Left renal cortex interstitium (tissue), 4 donors: ENCODE data around the gene RABL6. TPM values are rescaled to one million over a fixed set of nuclear protein-coding genes. Genes with fewer than 3 reads are reported as not detected.
"Not testable (repeated sequence)": the region's sequence is repeated elsewhere in the genome, so short reads cannot be mapped to it uniquely, and the experiment has no call there.

Experiments used
- DNase-seq, 4 donors: peaks; one replicate each; pipeline ENCODE4 v3.0.0-alpha.2; 2013; ENCODE audit warnings: low read depth in 4 of 4, low spot score in 2 of 4, missing footprints in 1 of 4
- polyA plus RNA-seq, 4 donors: library from polyadenylated mRNA; unstranded; fragments of 120-200 nt; gene quantifications; one replicate each; pipeline ENCODE4 v1.2.1, GENCODE V29; 2013; ENCODE audit not compliant: insufficient read length in 4 of 4

RABL6 gene
- polyA plus RNA-seq, 4 donors = 55.1 to 83.6 (median 75.9) TPM

DNA sequence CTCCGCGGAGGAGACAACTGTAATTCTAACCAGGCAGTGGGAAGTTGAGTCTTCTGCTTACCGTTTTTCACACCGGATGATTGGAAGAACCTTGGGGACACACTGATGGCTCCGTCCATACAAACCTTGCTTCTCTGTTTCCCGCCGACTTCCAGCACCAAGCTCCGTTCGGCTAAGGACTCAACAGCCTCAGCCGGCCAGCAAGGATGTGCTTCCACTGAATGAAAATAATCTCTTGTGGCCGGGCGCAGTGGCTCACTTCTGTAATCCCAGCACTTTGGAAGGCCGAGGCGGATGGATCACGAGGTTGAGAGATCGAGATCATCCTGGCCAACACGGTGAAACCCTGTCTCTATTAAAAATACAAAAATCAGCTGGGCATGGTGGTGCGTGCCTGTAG is 60.2 kb downstream of the RABL6 start:
- DNase-seq = no peak

DNA sequence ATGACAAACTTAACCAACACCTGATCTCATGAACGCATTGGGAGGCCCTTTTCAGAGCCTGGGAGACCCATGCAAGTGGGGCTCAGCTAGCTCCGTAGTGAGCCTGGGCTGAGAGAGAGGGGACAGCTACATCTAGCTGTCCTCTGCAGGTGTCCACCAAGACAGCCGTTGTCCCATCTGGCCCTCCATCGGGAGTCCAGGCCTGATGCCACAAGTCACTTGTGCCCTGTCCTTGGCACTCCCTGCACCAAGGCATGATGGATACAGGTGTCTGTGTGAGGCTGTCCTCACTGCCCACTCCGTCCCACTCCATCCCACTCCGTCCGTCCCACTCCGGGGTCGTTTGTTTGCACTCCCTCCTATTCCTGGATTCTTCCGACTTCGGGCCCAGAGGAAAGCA is 60.9 kb downstream of the RABL6 start:
- DNase-seq = no peak

DNA sequence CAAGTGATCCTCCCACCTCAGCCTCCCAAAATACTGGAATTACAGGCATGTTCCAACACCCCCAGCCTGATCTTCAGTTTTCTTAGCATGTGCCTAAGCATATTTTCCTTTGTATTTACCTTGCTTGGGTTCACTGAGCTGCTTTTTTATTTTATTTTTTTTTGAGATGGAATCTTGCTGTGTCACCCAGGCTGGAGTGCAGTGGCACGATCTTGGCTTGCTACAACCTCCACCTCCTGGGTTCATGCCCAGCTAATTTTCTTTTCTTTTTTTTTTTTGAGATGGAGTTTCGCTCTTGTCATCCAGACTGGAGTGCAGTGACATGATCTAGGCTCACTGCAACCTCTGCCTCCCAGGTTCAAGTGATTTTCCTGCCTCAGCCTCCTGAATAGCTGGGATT is 61.9 kb downstream of the RABL6 start:
- DNase-seq = not testable (repeated sequence)

- DNase-seq = no peak
Measured at GRCh38 chr9:136875155-136875554, 67.4 kb downstream of the RABL6 start.

DNA sequence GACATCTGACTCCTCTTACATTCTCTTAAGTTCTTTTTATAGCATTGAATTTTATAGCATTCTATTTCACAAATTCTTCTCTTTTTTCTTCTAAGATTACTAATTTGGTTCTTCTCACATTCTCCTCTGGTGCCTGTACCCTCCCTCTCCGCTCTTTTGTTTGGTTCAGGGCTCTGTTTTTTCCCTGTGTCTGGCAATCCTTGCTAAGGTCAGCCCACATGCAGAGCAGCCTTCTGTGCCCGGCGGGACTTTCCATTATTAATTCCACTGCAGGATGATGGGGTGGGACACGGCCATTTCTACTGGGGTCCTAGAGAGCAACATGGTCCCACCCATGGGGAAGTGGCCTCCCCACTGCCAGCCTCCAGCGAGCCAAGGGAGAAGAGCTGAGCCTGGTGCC is 68.7 kb downstream of the RABL6 start:
- DNase-seq = no peak

DNA sequence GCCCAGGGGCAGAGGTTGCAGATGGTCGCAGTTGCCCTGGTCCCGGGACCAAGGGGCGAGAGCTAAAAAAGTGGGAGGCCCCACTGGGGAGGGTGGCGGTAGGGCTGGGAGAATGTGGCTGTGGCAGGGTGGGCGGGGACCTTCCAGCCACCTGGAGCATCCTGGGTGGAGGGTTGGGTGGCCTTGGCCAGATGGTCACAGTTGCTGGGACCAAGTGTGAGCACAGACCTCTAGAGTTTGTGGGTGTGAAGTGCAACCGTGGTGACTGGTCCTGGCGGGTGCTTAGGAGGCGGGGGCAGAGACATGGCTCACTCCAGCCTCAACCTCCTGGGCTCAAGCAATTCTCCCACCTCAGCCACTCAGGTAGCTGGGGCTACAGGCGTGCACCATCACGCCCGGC is 72.9 kb downstream of the RABL6 start:
- no peak for DNase-seq

DNA sequence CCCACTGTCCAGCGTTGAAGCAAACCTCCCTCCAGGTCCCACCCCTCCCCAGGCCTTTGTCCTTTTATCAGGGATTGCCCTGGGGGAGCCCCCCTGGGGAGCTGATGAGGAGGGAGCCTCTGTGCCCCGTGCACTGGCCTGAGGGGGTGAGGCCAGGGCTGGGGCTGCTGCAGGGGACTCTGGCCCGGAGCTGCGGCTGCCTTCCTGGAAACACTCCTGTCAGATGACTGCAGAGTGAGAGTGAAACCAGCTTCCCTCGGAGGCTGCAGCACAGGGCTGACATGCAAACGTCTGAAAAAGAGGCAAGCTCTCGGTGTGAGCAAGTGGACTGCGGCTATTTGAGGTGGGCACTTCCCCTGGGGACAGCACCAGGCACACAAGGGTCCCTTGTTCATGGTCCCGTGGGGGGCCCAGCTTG is 74.0 kb downstream of the RABL6 start:
- DNase-seq = no peak

GRCh38 chr9:136882109-136882946 is 74.6 kb downstream of the RABL6 start:
- no peak for DNase-seq

DNA sequence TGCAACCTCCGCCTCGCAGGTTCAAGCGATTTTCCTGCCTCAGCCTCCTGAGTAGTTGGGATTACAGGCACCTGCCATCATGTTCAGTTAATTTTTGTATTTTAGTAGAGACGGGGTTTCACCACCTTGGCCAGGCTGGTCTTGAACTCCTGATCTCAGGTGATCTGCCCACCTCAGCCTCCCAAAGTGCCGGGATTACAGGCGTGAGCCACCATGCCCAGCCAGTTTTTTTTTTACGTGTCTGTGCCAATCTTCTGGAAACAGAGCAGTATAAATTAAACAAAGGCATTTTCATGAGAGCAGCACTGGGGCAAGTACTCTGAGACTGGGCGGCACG is 75.2 kb downstream of the RABL6 start:
- DNase-seq = not testable (repeated sequence)

GRCh38 chr9:136883670-136884069 is 75.9 kb downstream of the RABL6 start:
- not testable (repeated sequence) for DNase-seq

- DNase-seq = peak; percentile 87 to 96 (median 94)
Measured at GRCh38 chr9:136885950-136886578, 78.3 kb downstream of the RABL6 start, which contains the start of gene TRAF2. Gene TRAF2, plus strand, starts transcription at chr9:136886516. Its CDS starts 12,225 bp downstream, at chr9:136898741.

- DNase-seq = no peak
Measured at GRCh38 chr9:136886610-136887597, 79.2 kb downstream of the RABL6 start.

- DNase-seq = no peak
Measured at GRCh38 chr9:136888454-136888853, 80.7 kb downstream of the RABL6 start.

GRCh38 chr9:136889858-136890257 is 82.1 kb downstream of the RABL6 start:
- no peak for DNase-seq

DNA sequence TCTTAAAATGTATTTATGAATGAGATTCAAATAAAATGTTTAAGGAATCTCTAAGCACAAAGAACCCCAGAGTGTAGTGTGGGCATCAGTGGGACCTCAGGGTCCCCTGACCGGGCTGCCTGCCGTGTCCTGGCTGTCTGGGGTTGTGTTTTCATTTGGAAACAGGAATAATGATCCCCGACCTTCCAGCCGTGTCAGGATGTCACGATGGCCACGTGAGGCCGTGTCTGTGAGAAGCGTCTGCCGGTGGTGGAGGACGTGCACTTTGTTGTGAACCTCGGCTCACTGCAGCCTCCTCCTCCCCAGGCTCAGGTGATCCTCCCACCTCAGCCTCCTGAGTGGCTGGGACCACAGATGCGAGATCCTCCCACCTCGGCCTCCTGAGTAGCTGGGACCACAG is 82.9 kb downstream of the RABL6 start:
- DNase-seq = no peak

Other genes starting within 250 kb of the RABL6 start
- 10 to 100 TPM; 50.5 to 85.7 (median 72.4) TPM for gene EGFL7, start 145.0 kb upstream of the RABL6 start, polyA plus RNA-seq
- 10 to 100 TPM; 39.4 to 61.8 (median 52.5) TPM for gene AGPAT2, start 120.5 kb upstream of the RABL6 start, polyA plus RNA-seq
- gene DIPK1B, start 95.4 kb upstream of the RABL6 start, polyA plus RNA-seq = 10 to 100 TPM; 28.5 to 47.3 (median 40.1) TPM
- 1 to 10 TPM in 3 of 4 donors, under 1 TPM in 1; 0.47 to 2.0 (median 1.4) TPM for gene LCN10, start 65.0 kb upstream of the RABL6 start, polyA plus RNA-seq
- not detected for gene LCN6, start 59.4 kb upstream of the RABL6 start, polyA plus RNA-seq
- under 1 TPM in 3 of 4 donors, not detected in 1; 0.25 to 0.55 (median 0.49) TPM for gene LCN8, start 49.7 kb upstream of the RABL6 start, polyA plus RNA-seq
- under 1 TPM; 0.07 to 0.17 (median 0.12) TPM for gene LCN15, start 43.4 kb upstream of the RABL6 start, polyA plus RNA-seq
- gene TMEM141, start 16.6 kb upstream of the RABL6 start, polyA plus RNA-seq = 100 to 1,000 TPM in 1 of 4 donors, 10 to 100 TPM in 3; 68.8 to 101 (median 78.3) TPM
- 1 to 10 TPM; 3.7 to 7.7 (median 5.4) TPM for gene CCDC183, start 11.6 kb upstream of the RABL6 start, polyA plus RNA-seq
- 1 to 10 TPM in 3 of 4 donors, under 1 TPM in 1; 0.68 to 1.8 (median 1.3) TPM for gene AJM1, start 34.5 kb downstream of the RABL6 start, polyA plus RNA-seq
- 100 to 1,000 TPM in 3 of 4 donors, 10 to 100 TPM in 1; 60.1 to 135 (median 115) TPM for gene PHPT1, start 41.5 kb downstream of the RABL6 start, polyA plus RNA-seq
- 10 to 100 TPM in 2 of 4 donors, 1 to 10 TPM in 2; 3.5 to 13.4 (median 8.9) TPM for gene MAMDC4, start 44.4 kb downstream of the RABL6 start, polyA plus RNA-seq
- 100 to 1,000 TPM; 342 to 455 (median 391) TPM for gene EDF1, start 58.4 kb downstream of the RABL6 start, polyA plus RNA-seq
- 10 to 100 TPM; 11.2 to 17.9 (median 14.8) TPM for gene TRAF2, start 78.6 kb downstream of the RABL6 start, polyA plus RNA-seq
- gene FBXW5, start 136.8 kb downstream of the RABL6 start, polyA plus RNA-seq = 10 to 100 TPM; 37.8 to 69.9 (median 60.6) TPM
- gene C8G, start 137.3 kb downstream of the RABL6 start, polyA plus RNA-seq = 1 to 10 TPM in 2 of 4 donors, under 1 TPM in 2; 0.51 to 1.2 (median 1.0) TPM
- gene LCN12, start 144.3 kb downstream of the RABL6 start, polyA plus RNA-seq = 10 to 100 TPM; 15.7 to 53.5 (median 30.7) TPM
- 10 to 100 TPM; 34.0 to 80.6 (median 34.4) TPM for gene PTGDS, start 169.6 kb downstream of the RABL6 start, polyA plus RNA-seq
- under 1 TPM in 3 of 4 donors, not detected in 1; 0.08 to 0.41 (median 0.17) TPM for gene LCNL1, start 175.0 kb downstream of the RABL6 start, polyA plus RNA-seq
- gene PAXX, start 184.5 kb downstream of the RABL6 start, polyA plus RNA-seq = 10 to 100 TPM; 22.4 to 53.2 (median 41.4) TPM
- gene CLIC3, start 188.6 kb downstream of the RABL6 start, polyA plus RNA-seq = 1 to 10 TPM in 1 of 4 donors, under 1 TPM in 3; 0.49 to 1.2 (median 0.74) TPM
- gene ABCA2, start 220.3 kb downstream of the RABL6 start, polyA plus RNA-seq = 10 to 100 TPM; 36.4 to 60.9 (median 55.4) TPM
- under 1 TPM in 2 of 4 donors, not detected in 2; 0.08 to 0.12 TPM for gene FUT7, start 224.1 kb downstream of the RABL6 start, polyA plus RNA-seq
- gene NPDC1, start 238.2 kb downstream of the RABL6 start, polyA plus RNA-seq = 10 to 100 TPM; 19.8 to 46.8 (median 34.4) TPM
- 1 to 10 TPM; 2.8 to 6.0 (median 5.1) TPM for gene ENTPD2, start 246.1 kb downstream of the RABL6 start, polyA plus RNA-seq